Stimulated activated CD4-positive, alpha-beta T cell treated with anti-CD3 and anti-CD28 coated beads, Interleukin-2, amount 100 ng/mL, for 48 hours (primary cell): ENCODE results near the gene ECE1.

Experiments
- DNase-seq, 2 donors: peaks; one replicate each; pipeline ENCODE4 v3.0.0-alpha.2; 2020

Gene ECE1

DNA sequence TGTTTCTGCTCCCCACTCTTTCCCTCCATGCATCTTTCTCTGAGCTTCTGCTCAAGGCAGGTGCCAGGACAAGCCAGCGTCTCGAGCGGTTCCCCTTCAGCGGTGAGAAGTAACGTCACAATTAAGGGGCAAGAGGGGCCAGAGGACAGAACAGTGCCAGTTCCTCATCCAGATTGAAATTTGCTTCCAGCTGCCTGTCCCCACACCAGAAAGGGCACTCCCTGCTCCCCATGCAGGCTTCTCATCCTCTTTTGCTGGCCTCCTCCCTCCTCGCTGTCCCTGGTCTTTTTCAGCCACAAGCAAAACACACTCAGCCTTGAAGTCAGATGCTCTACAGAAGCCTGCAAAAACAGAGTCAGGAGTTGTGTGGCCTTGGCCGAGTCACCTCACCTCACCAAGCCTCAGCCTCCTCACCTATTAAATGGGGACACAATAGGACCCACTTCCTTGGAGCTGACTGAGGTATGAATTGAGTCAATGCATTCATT lies 35.0 kb upstream of the ECE1 start:
- DNase-seq, result no peak

DNA sequence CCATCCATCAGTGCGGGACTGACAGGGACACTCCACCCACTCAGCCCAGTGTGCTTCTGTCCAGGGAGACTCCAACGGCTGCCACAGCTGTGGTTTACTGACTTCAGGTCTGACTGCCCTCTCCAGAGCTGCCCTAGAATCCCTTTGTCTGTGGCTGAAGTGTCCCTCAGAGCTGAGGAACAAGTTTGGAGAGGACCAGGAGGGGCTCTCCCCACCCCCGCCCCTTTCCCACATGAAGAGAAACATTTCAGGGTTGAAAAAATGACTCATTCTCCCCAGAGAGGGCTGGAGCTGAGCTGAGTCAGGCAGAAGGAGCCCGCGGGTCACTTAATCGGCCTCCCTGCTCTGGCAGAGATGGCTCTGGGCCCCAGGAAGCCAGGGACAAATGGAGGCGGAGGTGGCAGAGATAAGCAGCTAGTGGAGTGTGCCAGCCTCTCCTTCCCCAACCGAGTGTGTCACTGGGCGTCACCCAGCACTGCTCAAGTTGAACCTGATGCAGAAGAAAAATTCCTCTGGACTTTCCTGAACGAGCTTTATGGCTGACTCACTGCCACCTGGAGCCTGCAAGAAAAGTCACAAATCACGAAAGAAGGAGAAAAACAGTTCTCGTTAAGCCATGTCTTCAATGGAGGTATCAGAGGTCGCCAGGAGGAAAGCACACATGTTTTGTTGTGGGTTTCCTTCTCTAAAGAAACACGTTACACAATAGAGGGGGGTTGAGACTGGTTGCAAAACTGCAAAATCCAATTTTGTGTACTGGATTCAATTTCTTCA lies 34.3 kb upstream of the ECE1 start:
- peak; percentile 59 to 61 for DNase-seq

DNA sequence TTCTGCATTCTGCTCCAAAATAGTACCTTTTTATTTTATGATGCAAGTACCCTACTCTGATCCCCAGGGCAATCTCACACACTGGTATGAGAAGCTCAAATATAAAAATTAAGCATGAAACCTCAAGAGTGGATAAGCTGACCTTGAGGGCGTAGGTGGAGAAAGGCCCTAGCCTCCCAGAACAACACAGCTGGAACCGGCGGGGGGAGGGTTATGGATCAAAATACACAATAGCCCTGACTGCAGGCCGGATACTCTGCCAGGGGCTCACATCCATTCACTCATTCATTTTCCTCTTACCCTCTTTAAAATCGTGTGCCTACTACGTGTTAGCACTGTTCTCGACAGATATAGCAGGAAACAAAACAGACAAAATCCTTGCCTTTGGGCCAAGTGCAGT lies 32.8 kb upstream of the ECE1 start:
- DNase-seq, result no peak

DNA sequence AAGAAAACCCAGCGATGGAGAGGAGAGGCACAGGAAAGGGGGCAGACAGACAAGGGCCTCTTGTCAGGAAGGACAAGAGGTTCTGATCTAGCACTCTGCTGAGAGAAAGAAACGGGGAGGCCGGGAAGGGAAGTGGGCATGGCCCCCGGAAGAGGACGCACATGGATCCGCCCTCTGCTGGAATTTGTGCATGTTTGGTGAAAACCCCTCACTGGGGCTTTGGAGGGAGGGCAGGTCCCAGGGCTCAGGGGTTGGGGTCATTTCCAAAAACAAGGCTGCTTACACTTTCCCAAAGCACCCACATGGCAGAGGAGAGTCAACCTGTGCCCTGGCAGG lies 32.4 kb upstream of the ECE1 start:
- no peak for DNase-seq

DNA sequence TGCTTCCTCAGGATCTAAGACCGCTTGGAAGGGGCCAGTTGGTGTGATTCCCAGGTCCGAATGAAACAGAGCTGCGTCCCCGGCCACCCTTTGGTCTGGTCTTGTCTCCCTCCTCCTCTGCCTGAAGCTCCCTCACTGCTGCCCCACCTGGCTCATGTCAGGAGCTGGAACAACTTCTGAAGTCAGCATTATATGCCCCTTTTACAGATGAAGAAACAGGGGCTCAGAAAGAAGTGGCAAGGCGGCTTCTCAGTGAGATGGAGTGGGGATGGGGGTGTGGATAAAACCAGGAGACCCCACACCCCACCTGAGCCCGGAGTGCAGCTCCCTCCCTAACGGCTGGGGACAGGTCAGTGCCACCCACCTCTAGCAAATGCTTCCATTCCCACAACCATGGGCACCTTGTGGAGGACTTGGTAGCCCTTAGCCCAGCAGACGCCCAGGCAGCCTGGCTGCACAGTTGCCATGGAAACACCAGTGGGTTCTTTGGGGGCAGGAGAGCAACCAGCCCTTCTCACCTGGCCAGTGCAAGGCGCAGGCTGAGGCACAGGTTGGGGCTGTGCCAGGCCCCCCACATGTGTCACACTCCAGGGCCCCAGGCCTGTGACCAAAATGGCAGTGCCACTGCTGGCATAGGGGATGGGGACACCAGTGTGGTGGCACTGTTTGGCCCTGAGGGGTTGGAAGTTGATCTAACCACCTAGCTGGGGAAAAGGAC lies 31.9 kb upstream of the ECE1 start:
- DNase-seq, result no peak

DNA sequence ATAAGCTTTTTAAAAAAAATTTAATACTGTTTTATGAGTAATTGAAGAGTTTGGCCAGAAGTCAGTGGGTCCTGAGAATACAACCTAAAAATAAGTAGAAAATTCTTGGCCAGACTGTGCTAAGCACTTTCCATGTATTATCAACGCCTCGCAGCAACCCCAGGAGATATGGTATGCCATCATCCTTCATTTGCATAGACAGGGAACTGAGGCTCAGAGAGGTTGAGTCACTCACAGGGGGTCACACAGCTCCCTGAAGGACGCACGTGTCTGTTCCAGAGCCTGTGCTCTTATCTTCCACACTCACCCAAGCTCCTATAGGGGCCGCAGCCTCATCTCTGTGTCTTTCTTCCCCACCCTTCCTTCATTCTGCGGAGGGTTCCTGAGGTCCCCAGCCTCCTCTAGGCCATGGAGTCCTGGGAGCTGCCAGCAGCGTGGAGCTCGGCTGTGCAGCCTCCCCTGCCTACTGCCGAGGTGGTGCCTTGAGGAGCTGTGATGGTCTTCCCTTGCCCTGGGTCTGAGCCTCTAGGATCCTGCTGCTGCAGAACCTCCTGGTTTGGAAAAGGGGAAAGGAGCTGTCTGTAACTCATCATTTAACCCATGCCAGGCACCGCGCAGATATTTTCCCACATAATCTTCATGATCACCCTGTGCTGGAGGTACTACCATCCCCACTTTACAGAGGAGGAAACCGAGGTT lies 30.3 kb upstream of the ECE1 start:
- DNase-seq, result no peak

DNA sequence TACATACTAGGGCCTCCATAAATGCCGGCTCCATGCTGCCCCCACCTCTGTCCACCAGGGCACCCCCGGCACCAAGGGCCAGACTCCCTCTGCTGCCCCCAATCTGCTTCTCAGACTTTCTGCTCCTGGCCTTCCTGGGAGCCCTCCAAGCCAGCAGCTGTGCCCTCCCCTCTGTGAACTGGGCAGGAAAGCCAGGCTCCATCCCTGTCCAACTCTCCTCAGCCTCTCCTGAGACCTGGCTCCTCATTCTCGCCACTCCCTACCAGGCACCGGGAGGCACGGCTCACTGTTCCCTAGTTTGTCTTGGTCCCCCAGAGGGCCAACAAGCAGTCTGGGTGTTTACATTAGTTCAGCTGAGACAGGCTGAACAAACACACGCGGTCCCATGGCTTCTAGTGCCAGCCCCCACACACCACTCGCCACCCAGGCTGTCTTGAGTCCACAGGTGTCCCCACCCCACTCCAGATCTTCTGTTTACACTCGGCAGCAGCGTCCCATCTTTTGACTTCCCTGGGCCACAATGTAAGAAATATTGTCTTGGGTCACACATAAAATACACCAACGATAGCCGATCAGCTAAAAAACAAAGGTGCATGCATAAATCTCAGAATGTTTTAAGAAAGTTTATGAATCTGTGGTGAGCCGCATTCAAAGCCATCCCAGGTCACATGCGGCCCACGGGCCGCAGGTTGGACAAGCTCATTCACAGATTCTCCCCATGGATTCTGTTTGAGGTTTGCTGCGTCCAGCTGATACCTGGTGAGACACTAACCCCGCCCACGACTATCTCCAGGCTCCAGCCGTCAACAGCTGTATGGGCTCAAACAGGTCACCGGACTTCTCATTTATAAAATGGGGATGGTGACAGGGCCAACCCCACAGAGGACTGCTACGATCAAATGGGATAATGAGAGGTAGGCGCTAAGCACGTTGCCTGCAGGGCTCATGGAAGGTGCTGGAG lies 29.5 kb upstream of the ECE1 start:
- DNase-seq, result no peak

DNA sequence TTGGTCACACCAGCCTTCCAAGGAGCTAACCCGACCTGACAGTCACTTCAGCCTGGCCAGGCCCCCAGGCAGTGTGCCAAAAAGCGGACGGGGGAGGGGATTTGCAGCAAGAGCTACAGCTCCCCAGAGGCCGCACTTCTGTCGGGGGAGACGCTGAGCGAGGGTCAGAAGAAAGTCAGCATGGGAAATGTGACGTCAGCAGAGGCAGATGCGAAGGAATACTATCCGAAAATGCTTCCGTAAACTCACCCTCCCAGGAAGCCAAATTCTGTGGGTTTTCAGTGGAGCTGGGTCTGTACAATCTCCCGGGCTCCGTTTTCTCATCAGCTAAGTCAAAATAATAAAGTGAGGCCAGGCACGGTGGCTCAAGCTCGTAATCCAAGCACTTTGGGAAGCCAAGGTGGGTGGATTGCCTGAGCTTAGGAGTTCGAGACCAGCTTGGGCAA lies 28.5 kb upstream of the ECE1 start:
- no peak for DNase-seq

DNA sequence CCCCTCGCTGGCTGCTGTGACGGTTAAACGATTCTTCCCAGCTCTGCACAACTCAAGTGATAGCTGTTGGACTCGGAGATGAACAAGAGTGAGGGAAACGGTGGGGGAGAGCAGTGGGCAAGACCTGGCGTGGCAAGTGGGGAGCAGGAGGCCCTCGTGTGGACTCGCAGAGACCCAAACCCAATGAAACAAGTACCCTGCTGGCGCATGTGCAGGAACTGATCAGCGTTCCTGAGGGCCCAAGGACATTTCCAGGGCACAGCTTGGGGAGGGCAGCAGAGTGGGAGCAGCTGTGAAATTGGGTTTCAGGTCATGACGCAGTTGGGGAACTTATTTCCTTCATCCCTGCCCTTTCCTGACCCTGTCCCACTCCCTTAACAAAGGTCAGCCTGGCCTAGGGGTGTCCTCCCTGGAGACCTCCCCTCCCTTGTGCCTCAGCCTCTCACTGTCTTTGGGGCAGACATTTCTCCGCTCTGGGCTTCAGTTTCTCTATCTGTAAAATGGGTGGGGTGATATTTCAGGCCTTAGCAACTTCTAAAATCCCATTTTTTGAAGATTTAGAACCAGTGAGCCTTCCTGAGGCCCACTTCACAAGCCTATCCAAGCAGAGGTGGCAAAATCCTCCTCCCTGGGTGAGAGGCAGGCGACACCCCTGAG lies 27.9 kb upstream of the ECE1 start:
- DNase-seq, result no peak

DNA sequence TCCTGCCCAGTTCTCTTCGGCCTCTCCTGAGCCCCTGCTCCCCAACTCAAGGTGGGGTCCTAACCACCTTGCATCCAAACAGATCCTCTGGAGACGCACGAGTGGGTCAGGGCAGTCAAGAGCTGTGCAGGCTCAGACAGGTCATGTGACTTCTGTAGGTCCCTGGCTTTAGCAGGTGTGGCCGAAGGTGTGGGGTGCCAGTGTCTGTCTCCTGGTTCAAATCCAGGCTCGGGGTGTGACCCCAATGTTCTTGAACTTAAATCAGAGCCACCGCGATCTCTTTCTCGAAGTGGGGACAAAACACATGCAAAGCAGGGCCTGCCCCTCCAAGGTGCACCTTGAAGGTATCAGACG lies 27.4 kb upstream of the ECE1 start:
- DNase-seq, result no peak

DNA sequence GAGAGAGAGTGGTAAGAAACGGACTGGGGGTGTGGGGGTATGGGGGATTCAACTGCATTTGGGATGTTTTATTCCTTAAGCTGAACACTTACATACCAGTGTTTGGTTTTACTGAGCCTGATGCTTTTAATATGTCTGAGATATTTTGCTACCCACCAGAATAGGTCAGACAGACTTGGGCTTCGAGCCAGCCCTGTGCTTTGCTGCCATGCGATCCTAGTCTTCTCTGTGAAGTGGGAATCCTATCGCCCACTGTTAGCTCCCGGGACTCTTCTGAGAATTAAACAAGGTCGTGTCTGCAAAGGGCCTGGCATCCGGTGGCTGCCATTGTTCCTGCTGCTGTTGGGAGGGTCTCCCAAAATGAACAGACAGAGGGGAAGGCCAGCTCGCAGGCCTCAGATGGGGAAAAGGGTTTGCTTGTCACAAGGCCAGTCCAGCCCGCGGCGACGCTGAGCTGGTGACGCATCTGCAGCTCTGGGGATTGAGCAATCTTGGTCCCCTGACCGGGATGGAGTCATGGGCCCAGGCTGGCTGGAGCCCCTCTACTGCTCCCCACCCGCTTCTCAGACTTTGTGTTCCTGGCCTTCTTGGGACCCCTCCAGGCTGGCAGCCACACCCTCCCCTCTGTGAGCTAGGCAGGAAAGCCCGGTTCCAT lies 26.9 kb upstream of the ECE1 start:
- DNase-seq, result no peak

DNA sequence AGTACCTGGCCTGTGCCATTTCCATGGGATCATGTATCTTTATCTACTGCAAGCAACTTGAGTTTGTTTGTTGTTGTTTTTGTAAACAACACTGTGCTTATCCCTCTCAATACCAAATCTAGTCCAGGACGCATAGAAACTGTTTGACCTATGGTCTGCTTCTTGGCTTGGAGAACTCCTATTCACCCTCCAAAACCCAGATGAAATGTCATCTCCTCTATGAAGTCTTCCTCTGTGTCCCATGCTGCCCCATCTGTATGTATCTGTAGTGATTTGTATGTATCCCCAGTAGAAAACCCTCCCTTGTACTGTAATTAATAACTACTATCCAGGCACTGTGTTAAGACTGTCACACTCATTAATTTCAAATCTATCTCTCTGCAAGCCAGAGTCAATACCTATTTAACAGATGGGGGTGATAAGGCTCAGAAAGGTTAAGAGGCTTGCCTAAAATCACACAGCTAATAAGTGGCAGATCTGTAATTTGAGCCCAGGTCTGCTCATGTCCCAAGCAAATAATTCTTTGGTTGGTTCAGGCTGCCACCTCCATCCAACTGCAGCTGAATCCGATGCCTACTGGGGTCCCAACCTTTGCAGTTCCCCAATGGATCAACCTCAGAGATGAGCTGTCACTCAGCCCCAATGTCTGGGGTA lies 24.6 kb upstream of the ECE1 start:
- no peak for DNase-seq

DNA sequence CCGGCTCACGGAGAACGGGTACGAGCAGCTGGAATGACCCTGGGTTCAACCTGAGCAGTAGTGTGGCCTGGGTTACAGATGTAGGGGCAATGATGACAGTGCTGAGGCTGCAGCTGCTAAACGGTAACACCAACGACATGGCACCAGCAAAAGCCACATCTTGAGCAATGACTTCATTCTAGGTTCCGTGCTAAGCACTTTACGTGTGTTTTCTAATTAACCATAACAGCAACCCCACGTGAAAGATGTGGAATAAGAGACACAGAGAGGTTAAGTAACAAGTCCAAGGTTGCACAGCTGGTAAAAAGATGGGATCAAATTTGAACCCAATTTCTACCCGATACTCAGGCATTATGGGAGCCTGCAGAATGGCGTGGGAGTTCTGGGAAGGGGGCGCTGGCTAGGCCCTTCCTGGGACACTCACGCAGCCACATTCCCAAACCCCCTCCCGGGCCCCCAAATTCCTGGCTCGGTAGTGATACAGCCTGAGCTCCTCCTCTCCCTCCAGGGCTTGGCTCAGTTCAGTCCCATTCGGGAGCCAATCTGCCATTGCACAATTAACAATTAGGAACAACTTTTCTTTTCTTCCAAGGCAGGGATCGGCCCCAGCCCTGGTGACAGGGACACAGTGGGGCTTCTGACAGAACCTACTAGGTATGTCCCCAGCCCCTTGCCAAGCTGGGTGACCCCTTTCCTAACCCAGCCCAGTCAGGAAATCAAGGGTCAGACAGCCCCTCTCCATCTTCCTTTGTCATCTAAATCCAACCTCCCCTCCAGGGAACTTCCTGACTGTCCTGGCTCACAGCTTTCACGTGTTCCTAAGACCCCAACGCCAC lies 23.8 kb upstream of the ECE1 start:
- no peak for DNase-seq

DNA sequence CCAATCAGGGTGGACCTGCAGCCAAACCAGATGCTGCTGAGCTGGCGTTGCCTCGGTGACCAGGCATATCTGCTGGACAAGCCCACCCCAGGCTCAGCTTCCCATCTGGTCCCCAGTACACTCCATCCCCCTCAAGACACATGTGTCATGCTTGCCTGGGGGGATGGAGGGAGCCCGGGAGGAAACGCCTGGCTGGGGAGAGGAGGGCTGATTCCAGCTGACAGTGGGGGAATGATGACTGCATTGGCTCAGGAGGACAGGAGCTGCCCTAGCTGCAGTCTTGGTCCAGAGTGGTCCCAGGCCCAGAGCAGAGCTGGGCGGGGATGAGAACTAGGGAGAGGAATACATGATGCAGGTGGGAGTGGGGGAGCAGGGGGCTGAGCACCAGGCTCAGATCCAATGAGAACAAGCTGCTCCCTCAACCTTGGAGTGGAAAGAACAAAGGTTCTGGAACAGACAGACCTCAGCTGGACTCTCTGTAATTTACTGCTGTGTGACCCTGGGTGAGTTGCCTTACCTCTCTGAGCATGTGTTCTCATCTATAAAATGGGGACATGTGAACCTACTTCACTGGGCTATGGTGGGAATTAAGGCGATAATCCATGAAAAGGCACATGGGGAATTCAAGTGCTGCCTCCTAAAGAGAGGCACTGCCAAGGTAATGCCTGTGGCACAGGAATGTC lies 23.1 kb upstream of the ECE1 start:
- DNase-seq, result no peak

DNA sequence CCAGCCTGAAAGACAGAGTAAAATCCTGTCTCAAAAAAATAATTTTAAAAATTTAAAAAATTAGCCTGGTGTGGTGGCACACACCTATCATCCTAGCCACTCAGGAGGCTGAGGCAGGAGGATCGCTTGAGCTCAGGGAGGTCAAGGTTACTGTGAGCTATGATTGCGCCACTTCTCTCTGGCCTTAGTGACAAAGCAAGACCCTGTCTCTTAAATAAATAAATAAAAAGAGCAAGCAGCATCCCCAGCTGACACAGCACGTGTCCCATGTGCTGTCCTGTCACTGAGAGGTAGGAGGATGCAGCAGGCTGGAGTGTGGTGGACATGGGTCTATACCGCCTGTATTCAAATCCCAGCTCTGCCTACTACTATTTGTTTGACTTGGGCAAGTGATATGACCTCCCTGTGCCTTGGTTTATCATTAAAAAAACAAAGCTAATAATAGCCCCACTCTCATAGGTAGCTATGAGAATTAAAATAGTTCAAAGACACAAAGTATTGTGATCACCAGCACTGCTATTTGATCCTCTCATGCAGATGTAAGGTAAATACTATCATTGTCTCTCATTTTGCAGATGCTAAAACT lies 22.2 kb upstream of the ECE1 start:
- no peak for DNase-seq

DNA sequence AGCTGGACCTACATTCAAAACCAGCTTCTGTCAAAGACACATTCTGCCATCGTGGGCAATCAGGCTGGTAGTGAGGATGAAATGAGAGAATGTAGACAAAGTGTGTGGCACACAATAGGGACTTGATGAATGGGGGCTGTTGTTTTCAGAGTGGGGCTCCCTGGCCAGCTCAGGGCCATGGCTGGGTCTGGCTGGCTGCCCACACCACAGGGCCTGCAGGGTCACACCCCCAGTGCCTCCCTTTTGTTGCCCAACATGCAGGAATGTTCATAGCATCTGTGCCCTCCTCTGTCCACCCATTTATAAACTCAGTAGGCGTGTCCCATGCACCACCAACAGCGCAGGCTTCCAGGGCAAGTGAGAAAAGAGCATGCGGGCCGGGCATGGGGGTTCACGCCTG lies 20.8 kb upstream of the ECE1 start:
- no peak for DNase-seq

DNA sequence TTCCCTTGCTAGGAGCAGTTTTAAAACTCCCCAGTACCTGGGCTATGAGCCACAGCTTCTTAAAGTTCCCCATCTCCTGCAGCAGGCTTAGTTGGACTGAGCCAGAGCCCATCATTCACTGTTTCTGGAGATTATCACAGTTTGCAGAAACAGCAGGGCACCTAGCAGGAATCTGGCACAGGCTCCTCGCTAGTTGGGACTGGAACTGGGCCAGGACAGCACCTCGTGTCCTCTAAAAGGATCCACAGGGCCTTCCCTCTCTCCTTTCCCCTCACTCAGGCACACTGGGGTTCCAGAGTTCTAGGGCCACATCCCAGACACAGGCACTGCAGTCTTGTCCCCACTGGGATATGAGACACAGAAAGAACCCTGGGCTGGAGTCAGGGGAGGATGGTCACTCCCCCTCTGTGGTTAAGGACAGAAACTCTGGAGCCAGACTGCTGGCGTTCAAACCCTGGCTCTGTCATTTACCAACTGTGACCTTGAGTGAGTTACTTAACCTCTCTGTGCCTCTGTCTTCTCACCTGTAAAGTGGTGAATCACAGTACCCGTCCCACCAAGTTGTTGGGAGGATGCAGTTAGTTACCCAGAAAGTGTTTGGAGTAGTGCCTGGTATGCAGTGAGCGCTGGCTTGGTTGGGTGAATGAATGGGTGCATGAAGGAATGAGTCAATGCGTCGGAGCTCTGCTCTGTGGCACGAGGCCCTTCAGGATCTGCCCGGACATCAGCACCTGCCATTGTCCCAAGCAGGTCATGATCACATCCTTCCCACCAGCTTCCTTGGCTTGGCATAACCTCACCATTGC lies 18.8 kb upstream of the ECE1 start:
- DNase-seq, result no peak

DNA sequence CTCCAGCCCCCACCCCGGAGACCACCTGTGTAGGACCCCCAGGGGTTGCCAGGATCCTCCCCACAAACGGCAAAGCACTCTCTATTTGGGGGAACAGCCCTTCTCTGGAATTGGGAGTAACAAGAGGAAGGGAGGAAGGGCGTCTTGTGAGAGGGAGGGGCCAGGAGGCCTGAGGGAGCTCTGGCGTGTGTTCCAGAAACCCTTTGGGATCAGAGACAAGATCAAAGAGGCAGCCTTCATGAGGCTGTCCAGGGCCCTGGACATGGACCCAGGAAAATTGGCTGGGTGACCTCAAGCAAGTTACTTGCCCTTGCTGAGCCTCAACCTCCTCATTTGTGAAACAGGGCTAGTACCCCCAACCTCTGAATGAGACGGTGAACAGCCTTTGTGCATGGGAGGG lies 18.1 kb upstream of the ECE1 start:
- DNase-seq, result no peak
